Tibial artery (tissue), 4 donors: ENCODE measurements around the gene KRT4.
"Not testable (repeated sequence)": the region's sequence is repeated elsewhere in the genome, so short reads cannot be mapped to it uniquely, and the experiment has no call there.

Experiments used
- DNase-seq, 2 donors: peaks; one replicate each; pipeline ENCODE4 v3.0.0-alpha.2; 2019
- H3K27ac ChIP-seq, 2 donors: fragments of 200-600 bp; sonication (generic) in 1 of 2; 1 replicate in 1 of 2; 2 replicates in 1 of 2; pipeline ENCODE4 v1.5.1; 2018 to 2019; ENCODE audit warnings: mild to moderate bottlenecking in 1 of 2
- H3K27me3 ChIP-seq, 2 donors: fragments of 200-600 bp; sonication (generic) in 1 of 2; one replicate each; pipeline versions ENCODE4 v1.5.1 to v1.6.0; 2016 to 2019
- H3K36me3 ChIP-seq, 3 donors: fragments of 200-600 bp; sonication (generic) in 2 of 3; one replicate each; pipeline ENCODE4 v1.5.1; 2016 to 2019; ENCODE audit warnings: mild to moderate bottlenecking in 2 of 3
- H3K4me1 ChIP-seq, 4 donors: fragments of 200-600 bp; sonication (generic) in 2 of 4; 1 replicate in 3 of 4; 2 replicates in 1 of 4; pipeline ENCODE4 v1.5.1; 2016 to 2019
- H3K4me3 ChIP-seq, 2 donors: fragments of 200-600 bp; sonication (generic) in 1 of 2; 1 replicate in 1 of 2; 2 replicates in 1 of 2; pipeline ENCODE4 v1.5.1; 2018 to 2019; ENCODE audit warnings: mild to moderate bottlenecking in 2 of 2
- H3K9me3 ChIP-seq, 3 donors: fragments of 200-600 bp; sonication (generic) in 1 of 3; one replicate each; pipeline ENCODE4 v1.5.1; 2016 to 2019
- intact Hi-C: fragments of 100-400 bp; cut with DNase I; formaldehyde crosslinking; loops from one replicate; pipeline ENCODE4 v1.15.0; 2023; ENCODE audit warnings: low total_unique reads
- TF ChIP-seq, protein P1 (sequence below), 2 experiments: fragments of 200-600 bp in 1 of 2; fragments of 450-650 bp in 1 of 2; IDR thresholded peaks; one replicate each; pipeline ENCODE4 v1.5.1; 2017 to 2019; ENCODE audit warnings: antibody characterized with exemption in 2 of 2, mild to moderate bottlenecking in 1 of 2, moderate library complexity in 1 of 2

Gene KRT4

DNA sequence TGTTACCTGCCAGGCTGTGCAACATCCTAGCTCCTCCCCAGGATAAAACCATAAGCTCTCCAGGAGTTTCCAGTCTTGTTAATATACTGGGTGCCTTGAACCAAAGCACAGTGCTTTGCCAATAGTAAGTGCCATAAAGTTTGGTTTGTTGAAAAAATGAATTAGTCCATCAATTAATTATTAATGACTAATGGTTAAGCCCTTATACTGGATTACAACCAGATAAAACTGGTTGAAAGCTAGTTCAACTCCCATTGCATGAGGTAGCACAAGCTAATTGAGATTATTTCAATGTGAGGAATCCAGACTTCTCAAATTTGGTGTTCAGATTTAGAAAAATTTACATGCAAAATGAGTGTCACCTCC, 16.4 kb downstream of the KRT4 start:
- DNase-seq = no peak
- H3K36me3 ChIP-seq = no peaks in the 10 kb centered on the region
- H3K4me1 ChIP-seq = no peaks in the 10 kb centered on the region
- H3K27ac ChIP-seq = no peak overlapping the region
- TF ChIP-seq, protein P1, sequence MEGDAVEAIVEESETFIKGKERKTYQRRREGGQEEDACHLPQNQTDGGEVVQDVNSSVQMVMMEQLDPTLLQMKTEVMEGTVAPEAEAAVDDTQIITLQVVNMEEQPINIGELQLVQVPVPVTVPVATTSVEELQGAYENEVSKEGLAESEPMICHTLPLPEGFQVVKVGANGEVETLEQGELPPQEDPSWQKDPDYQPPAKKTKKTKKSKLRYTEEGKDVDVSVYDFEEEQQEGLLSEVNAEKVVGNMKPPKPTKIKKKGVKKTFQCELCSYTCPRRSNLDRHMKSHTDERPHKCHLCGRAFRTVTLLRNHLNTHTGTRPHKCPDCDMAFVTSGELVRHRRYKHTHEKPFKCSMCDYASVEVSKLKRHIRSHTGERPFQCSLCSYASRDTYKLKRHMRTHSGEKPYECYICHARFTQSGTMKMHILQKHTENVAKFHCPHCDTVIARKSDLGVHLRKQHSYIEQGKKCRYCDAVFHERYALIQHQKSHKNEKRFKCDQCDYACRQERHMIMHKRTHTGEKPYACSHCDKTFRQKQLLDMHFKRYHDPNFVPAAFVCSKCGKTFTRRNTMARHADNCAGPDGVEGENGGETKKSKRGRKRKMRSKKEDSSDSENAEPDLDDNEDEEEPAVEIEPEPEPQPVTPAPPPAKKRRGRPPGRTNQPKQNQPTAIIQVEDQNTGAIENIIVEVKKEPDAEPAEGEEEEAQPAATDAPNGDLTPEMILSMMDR (IDR thresholded peaks at IDR 0.05) = no peak
- H3K9me3 ChIP-seq = no peaks in the 10 kb centered on the region
- H3K27me3 ChIP-seq = peaks cover 0 to 4% of the 10 kb centered on the region in 2 donors
- intact Hi-C loops = no loop called here
- no peak overlapping the region for H3K4me3 ChIP-seq

DNA sequence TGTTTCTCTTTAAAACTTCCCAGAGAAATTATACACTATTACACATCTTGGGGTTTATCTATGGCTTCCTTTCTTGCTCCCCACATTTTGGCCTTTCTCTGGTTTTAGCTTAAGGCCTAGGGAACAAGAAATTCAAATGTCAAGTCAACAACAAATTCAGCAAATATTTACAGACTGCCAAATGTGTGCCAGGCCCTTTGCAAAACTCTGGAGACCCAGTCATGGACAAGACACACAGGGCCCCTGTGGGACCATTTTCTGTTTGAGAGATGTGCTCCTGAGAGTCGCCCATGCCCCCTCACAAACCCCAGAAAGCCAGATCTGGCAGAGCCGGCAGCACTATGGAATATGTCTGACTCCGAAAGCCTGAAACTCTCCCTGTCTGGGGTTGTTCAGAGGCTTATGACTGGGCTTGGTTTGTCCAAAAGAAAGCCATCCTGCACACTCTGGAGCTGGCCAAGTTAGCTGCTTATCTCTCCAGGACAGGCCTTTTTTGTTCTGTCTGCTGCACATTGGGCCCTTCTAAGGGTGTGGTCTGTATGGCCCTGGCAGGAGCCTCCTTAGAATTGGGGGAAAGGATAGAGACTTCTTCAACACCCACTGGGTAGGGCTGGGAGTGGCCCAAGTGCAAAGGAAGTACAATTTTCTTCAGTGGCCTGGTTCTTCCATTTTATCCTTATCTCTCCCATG, 16.9 kb downstream of the KRT4 start:
- TF ChIP-seq, protein P1 (IDR thresholded peaks at IDR 0.05) = no peak
- intact Hi-C loops = no loop called here
- no peak for DNase-seq

DNA sequence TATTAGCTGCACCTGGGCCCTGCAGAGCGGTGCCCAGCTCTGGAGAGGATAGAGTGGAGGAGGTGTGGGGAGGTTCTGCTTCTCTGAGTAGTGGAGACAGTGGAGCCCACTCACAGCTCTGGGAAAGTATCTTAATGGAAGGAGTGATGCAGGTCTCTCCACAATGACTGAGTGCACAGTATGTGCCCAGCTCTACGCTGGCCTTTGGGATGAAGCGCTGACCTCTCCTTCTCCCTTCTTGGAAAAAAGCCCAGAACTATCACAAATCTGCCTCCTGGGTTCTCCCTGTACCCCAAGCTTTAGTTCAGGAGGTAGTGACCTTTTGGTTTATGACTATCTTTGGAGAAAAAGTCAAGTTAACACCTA, 17.5 kb downstream of the KRT4 start:
- Histone ChIP-seq H3K9me3 (no peaks in the 10 kb centered on the region), H3K36me3 (no peaks in the 10 kb centered on the region), H3K27me3 (peaks cover 0 to 9% of the 10 kb centered on the region in 2 donors), H3K27ac (no peak overlapping the region), H3K4me1 (no peaks in the 10 kb centered on the region), H3K4me3 (no peak overlapping the region)
- TF ChIP-seq, protein P1 (IDR thresholded peaks at IDR 0.05) = no peak
- intact Hi-C loops = no loop called here
- DNase-seq = no peak

More for the DNA sequence above, 16.9 kb downstream of the KRT4 start:
- Histone ChIP-seq H3K27me3 (peaks cover 0 to 4% of the 10 kb centered on the region in 2 donors), H3K36me3 (no peaks in the 10 kb centered on the region), H3K4me1 (no peaks in the 10 kb centered on the region), H3K27ac (no peak overlapping the region), H3K9me3 (no peaks in the 10 kb centered on the region), H3K4me3 (no peak overlapping the region)

DNA sequence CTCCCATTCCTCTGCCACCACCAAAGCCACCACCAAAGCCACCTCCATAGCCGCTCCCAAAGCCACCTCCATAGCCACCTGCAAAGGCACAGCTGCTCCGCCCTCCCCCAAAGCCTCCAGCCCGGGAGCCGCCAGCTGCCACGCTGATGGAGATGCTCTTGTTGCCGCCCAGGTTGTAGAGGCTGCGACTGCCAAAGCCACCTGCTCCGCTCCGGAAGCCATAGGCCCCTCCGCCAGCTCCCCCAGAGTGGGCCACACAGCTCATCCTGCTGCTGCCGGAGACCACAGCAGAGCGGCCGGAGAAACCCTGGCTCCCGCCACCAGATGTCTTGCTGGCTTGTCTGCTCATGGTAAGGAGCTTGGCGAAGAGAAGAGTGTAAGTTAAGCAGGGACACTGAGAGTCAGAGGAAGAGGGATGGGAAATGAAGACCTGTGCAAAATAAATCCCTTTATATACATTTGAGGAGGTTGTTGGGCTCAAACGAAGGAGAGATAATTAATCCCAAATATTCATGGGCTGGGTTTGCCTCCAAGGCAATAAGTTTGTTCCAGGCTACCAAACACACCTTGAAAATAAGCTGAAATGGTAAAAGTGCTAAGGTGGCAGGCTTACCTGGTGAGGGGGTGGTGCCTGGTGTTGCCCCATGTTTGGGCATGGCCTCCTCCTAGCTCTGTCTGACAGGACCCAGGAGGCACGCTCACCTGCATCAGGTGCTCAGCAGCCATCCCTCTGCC, 18.1 kb downstream of the KRT4 start, which contains the start of gene KRT3:
Gene KRT3 (minus strand): TSS at position 424 of the 735 bp plus-strand sequence. CDS start 75 bp downstream, at position 349.
- TF ChIP-seq, protein P1 (IDR thresholded peaks at IDR 0.05) = no peak
- DNase-seq = no peak
- Histone ChIP-seq H3K36me3 (no peaks in the 10 kb centered on the region), H3K27ac (no peak within 1 kb of the TSS), H3K4me3 (no peak within 1 kb of the TSS), H3K27me3 (peaks cover 0 to 14% of the 10 kb centered on the region in 2 donors), H3K4me1 (no peaks in the 10 kb centered on the region), H3K9me3 (no peaks in the 10 kb centered on the region)
- intact Hi-C loops = no loop called here

DNA sequence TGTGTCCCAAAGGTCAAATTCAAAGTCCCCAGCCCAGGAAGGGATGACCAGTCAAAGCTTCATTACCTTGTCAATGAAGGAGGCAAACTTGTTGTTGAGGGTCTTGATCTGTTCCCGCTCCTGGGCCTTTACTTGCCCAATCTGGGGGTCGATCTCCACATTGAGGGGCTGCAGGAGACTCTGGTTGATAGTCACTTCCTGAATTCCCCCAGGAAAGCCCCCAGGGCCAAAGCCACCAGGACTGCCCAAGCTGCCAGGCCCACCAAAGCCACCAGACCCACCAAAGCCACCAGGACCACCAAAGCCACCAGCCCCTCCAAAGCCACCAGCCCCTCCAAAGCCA, 18.6 kb downstream of the KRT4 start:
- intact Hi-C loops, H3K27ac ChIP-seq, H3K4me3 ChIP-seq, DNase-seq, H3K36me3 ChIP-seq, H3K9me3 ChIP-seq, H3K4me1 ChIP-seq: not testable (repeated sequence)
- H3K27me3 ChIP-seq = peaks cover 0 to 20% of the 10 kb centered on the region in 2 donors
